SKM-1 (cell line): ENCODE results near the gene ANKRD27.
"Not testable (repeated sequence)": the region's sequence is repeated elsewhere in the genome, so short reads cannot be mapped to it uniquely, and the experiment has no call there.

Source experiments
- DNase-seq: peaks from one replicate; lab custom pipeline; 2025; ENCODE audit not compliant: unreplicated experiment; lab: John Stamatoyannopoulos, UW

ANKRD27 gene

GRCh38 chr19:32691291-32691951 lies 16.4 kb upstream of the ANKRD27 start, which contains the start of gene NUDT19:
Gene NUDT19 (plus strand): TSS chr19:32691821. CDS start chr19:32691961, 140 bp downstream.
- peak; percentile 74 for DNase-seq

DNA sequence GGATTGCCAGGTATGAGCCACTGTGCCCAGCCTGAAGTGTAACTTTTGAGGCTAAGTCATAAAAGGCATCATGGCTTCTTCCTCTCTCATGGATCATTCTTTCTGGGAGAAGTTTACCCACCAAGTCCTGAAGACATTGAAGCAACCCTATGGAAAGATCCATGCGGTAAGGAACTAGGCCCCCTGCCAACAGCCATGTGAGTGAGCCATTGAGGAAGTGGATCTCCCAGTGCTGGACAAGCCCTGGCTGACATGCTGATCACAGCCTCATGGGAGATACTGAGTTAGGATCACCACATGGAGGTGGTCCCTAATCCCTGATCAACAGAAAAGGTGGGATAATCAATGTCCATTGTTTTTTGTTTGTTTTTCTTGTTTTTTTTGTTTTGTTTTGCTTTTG lies 13.3 kb upstream of the ANKRD27 start:
- no peak for DNase-seq

DNA sequence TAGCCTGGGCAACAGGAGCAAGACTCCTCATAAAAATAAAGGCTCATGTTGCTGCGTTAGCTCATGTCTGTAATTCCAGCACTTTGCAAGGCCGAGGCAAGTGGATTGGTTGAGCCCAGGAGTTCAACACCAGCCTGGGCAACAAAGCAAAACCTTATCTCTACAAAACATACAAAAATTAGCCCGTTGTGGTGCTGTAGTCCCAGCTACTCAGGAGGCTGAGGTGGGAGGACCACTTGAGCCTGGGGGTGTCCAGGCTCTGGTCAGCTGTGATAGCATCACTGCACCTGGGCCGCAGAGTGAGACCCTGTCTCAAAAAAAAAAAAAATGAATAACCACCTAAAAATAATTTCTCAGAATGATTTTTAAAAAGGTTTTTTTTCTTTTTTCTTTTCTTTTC lies 12.7 kb upstream of the ANKRD27 start:
- DNase-seq = no peak

DNA sequence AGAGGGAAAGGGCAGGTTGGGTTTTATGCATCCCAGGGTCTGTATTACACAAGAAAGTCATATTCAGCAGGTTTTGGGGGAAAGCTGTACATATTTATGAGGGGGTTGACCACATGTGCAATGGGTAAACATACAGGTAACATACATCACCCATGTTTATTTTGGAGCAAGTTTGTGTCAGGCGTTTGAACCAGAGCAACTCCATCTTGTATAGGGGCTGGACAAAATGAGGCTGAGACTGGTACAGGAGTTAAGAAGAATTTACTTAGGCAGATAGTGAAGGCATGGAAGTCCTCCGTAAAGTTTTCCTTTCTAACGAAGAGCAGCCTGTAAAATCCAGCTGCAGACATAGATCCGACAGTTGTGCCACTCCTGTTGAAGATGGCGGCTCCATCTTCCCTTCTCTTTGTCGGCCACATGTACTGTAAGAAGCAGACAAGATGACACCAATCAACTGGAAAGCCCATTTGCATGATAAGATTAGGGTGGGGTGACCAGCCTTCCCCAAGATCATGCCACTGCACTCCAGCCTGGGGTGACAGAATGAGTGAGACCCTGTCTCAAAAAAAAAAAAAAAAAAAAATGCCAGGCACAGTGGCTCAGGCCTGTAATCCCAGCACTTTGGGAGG lies 12.0 kb upstream of the ANKRD27 start:
- DNase-seq = no peak

- no peak for DNase-seq
These were observed 7.3 kb upstream of the ANKRD27 start for GRCh38 chr19:32682317-32682716.

GRCh38 chr19:32680986-32681385 lies 6.0 kb upstream of the ANKRD27 start:
- DNase-seq = no peak

GRCh38 chr19:32677657-32678056 lies 2.7 kb upstream of the ANKRD27 start:
- no peak for DNase-seq

DNA sequence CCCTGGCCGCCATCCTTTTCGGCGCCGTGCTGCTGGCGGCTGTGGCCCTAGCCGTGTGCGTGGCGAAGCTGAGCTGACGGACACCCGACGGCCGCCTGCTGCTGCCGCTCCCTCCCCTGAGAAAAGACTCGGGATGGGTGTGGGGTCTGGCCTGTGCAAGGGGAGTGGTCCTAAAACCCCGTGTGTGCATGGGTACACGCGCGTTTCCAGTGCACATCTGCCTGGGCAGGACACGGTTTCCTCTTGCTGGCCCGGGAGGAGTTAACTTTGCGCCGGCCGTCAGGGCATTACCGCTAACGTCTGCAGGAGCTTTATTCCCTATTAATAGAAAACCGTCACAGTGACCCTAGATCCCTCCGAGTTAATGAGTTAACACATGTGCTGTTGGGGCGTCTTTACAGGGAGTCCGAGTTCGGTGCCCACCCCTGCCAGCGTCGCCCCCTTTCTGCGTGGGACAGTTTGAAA lies 1.9 kb upstream of the ANKRD27 start:
- DNase-seq = no peak

DNA sequence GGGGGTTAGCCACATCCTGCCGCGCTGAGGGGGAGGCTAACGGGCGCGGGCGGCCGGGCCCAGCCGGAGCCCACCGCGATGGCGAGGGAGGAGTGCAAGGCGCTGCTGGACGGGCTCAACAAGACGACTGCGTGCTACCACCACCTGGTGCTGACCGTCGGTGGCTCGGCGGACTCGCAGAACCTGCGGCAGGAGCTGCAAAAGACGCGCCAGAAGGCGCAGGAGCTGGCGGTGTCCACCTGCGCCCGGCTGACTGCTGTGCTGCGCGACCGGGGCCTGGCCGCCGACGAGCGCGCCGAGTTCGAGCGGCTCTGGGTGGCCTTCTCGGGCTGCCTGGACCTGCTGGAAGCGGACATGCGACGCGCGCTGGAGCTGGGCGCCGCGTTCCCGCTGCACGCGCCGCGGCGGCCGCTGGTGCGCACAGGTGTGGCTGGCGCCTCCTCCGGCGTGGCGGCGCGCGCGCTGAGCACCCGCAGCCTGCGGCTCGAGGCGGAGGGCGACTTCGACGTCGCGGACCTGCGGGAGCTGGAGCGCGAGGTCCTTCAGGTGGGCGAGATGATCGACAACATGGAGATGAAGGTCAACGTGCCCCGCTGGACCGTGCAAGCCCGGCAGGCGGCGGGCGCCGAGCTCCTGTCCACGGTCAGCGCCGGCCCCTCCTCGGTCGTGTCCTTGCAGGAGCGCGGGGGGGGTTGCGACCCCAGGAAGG lies 1.4 kb upstream of the ANKRD27 start:
- no peak for DNase-seq

GRCh38 chr19:32675720-32676185 lies 773 bp upstream of the ANKRD27 start, which contains the start of gene RGS9BP:
Gene RGS9BP (plus strand): TSS chr19:32675848. CDS start chr19:32676264, 416 bp downstream.
- DNase-seq = peak; percentile 23

DNA sequence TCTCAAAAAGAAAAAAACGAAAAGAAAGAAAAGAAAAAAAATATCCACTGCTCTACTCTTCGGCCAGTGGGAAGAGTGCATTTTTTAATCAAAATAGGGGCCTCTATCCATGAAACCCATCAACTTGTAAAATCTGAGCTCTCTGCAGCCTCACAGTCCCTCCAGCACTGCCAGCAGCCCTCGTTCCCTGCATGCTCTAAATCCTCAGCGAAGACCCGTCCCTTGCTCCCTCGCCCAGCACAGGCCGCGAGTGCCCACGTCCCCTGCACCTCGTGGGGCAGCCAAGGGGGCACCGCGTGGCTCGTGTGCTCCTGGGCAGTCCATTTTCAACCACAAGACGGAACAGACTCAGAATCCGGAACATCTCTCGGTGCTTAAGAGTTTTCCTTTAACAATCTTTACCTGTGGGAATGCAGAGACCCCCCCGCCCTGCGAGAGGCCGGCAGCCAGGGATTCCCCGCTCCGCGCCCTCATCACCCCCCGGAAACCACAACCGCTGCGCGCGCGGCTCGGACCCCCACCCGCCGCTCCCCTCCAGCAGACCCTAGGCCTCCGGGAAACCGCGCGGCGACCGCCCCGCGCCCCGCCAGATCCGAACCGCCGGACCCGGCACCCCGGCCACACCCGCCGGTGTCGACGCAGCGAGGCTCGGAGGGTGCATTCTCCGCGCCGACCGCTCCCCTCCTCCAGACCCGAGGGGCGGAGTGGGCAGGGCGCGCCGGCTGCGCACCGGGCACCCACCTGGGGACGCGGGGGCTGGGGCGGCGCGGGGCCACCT lies 638 bp downstream of the ANKRD27 start:
- no peak for DNase-seq

- DNase-seq = no peak
These were observed 1.4 kb downstream of the ANKRD27 start for GRCh38 chr19:32673573-32673972.

GRCh38 chr19:32672841-32673240 lies 2.1 kb downstream of the ANKRD27 start:
- no peak for DNase-seq

DNA sequence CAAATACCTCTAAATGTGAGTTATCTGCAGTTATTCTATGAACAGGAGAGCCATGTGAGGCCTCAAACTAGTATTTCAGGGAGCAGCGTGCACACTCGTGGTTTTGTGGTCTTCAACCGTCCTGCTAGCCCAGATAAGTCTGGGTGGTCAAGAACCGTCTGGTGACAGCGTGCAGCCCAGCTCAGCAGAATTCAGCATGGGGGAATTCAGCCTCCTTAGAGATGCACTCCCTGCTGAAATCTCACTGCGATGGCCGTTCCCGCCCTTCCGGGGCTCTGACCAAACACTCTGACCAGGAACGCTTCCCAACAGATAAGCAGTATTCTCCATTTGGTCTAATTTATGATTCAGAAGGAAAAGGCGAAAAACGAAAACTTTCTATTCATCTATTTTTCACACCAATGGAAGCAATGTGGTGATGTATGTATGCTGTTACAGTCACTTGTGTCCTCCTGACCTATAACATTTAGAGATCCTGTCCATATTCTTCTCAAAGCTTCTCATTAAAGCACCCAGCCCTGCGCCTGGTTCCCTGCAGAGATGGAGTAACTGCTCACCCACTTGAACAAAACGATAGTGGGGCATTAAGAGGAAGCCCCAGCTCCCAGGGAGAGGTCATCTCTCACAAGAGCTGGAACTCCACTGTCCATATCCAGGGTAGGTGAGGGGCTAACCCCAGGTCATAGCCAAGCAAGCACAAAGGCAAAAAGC lies 2.9 kb downstream of the ANKRD27 start:
- DNase-seq = no peak

DNA sequence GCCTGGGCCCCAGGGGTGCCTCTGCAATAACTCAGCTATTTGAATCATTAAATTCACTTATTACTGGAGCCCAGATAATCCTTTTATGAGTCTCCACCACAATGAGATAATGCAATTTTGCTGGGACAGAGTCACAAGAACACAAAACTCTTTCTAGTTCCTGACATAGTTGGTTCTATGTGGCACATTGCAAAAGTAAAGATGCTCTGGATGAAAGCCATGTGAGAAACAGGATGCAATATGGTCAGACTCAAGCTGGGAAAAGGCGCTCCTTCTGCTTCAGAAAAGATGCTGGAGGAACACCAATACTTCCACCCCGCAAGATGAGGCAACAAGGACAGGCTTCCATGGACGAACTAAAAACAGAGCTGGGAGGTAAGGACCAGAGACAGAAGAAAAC lies 5.7 kb downstream of the ANKRD27 start:
- no peak for DNase-seq

DNA sequence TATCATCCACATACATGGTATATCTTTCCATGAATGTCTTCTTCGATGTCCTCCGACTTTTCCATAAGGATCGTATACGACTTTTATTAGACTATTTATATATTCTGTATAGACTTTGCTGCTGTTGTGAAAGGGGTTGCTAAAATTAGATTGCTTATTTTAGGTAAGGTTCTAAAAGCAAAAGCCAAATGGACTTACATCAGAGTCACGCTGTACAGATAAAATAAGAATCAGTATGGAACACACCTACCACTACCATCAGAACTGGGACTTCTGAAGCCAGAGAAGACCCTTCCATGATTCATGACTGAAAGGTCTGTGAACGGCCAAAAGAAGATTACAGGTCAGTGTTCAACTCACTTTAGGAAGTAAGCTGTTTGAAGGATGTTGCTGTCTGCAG lies 8.9 kb downstream of the ANKRD27 start:
- DNase-seq = no peak

DNA sequence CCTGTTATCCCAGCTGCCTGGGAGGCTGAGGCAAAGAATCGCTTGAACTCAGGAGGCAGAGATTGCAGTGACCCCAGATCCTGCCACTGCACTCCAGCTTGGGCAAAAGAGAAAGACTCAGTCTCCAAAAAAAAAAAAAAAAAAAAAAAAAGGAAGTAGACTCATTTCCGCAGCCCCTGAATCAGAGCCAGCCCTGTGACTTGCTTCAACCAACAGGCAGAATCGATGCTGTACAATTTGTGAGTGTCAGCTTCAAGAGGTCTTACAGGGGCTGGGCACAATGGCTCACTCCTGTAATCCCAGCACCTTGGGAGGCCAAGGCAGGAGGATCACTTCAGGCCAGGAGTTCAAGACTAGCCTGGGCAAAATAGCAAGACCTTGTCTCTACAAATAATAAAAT lies 12.8 kb downstream of the ANKRD27 start:
- no peak for DNase-seq

DNA sequence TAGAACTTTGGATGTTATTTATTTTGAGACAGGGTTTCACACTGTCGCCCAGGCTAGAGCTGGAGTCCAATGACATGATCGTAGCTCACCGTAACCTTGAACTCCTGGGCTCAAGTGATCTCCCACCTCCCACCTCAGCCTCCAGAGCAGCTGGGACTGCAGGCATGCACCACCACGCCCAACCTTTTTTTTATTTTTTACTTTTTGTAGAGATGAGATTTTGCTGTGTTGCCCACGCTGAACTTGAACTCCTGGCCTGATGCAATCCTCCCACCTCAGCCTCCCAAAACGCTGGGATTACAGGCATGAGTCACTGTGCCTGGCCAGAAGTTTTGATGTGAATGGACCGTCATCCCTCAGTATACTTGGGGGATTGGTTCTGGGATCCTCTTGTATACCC lies 13.7 kb downstream of the ANKRD27 start:
- no peak for DNase-seq

DNA sequence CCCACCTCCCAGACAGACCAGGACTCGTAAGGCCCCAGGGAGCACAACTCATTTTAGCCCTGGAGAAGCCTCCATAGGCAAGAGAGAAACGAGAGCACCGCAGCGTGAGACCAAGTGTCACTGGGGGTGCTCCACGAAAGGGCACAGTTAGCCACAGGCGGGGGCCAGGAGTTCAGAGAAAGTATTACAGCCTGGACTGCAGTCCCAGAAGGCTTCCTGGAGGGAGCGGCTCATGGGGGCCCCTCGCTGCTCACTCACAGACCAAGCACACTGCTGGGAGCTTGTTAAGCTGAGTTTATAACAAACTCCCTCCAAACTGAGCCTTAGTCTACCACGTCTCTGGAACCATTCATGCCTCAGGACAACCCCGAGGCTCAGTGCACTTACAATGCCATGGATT lies 16.5 kb downstream of the ANKRD27 start:
- no peak for DNase-seq

DNA sequence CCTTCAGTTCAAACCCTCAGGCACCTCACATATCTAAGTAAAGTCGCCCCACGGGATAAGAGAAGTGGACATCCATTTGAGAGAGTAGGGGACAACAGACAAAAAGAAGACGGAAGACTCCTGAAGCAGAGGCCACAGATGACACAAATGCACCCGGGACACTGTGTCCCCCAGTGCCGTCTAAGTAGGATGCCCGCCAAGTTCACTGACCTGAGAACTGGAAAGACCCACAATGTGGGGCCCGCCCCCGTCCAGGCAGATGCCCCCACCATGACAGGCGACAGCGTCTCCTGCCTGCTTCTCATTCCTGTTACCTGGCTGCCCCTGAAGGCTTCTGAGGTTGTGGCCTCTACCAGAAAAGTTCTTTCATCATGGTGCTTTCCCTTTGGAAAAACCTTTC lies 16.9 kb downstream of the ANKRD27 start:
- DNase-seq = no peak

DNA sequence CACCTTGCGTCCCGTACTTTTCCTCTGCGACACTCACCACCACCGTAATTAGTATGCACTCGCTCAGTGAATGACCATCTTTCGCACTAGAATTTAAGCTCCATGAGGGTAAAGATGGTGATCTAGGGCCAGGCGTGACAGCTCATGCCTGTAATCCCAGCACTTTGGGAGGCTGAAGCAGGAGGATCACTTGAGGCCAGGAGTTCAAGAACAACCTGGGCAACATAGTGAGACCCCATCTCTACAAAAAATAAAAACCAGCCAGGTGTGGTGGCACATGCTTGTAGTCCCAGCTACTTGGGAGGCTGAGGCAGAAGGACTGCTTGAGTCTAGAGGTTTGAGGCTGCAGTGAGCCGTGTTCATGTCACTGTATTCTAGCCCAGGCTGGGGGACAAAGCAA lies 18.6 kb downstream of the ANKRD27 start:
- not testable (repeated sequence) for DNase-seq
